SK-N-MC (cell line): ENCODE results near the gene NEGR1.

Experiments used
- EZH2 ChIP-seq: fragments of 200-600 bp; sonication (generic); IDR thresholded peaks from one replicate; pipeline ENCODE4 v1.6.1; 2017; ENCODE audit warnings: antibody characterized with exemption
- POLR2AphosphoS5 ChIP-seq: IDR thresholded peaks from 2 replicates; pipeline ENCODE4 v1.6.1; 2012; ENCODE audit warnings: mild to moderate bottlenecking, low read depth, low read length, borderline replicate concordance

DNA sequence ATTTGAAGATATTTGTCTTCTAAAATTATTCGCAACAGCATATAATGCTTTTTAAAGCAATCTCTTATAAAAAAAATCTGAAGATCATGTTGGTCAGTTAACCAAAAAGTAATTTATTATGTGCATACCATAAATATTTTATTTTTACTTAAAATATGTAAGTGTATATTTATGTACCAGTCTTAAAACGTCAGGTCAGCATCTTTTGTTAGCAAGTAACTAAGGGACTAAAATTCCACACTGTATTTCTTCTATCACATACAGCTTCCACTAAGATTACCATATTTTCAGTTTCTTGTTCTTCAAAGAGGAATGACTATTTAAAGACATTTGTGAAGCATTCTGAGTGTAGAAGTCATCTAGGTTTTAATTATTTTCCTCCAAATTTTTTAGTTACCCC, 19.6 kb downstream of the NEGR1 start:
- TF ChIP-seq EZH2 = no peak
- no peak for TF ChIP-seq POLR2AphosphoS5
